Natural killer cell (primary cell): Measurements from ENCODE around the gene SEZ6L2. TPM values are rescaled to one million over a fixed set of nuclear protein-coding genes. Genes with fewer than 3 reads are reported as not detected.

ENCODE experiments used
- ATAC-seq, 3 donors: fragments of 150-1000 bp in 2 of 3; fragments of 200-7000 bp in 1 of 3; cut with Tn5 transposase; 1 replicate in 1 of 3; 2 replicates in 2 of 3; pipeline ENCODE4 v1.10.0; 2021; ENCODE audit warnings: mild to moderate bottlenecking in 2 of 3, moderate library complexity in 2 of 3
- DNase-seq, 2 donors: peaks; one replicate each; pipeline versions ENCODE4 v3.0.0 to v3.0.0-alpha.2; 2013 to 2021; ENCODE audit warnings: mixed read lengths in 1 of 2
- H3K27ac ChIP-seq: one replicate; pipeline ENCODE4 v1.5.1; 2013; ENCODE audit warnings: mild to moderate bottlenecking, low read length
- H3K27me3 ChIP-seq: one replicate; pipeline ENCODE4 v1.6.1; 2013; ENCODE audit warnings: low read length; ENCODE audit not compliant: control insufficient read depth, insufficient read depth
- H3K36me3 ChIP-seq: one replicate; pipeline ENCODE4 v1.6.1; 2013; ENCODE audit warnings: low read length; ENCODE audit not compliant: control insufficient read depth, insufficient read depth
- H3K4me1 ChIP-seq: one replicate; pipeline ENCODE4 v1.6.1; 2013; ENCODE audit warnings: low read length; ENCODE audit not compliant: control insufficient read depth, insufficient read depth
- H3K4me3 ChIP-seq: one replicate; pipeline ENCODE4 v1.5.1; 2013; ENCODE audit warnings: low read length
- H3K9me3 ChIP-seq: one replicate; pipeline ENCODE4 v1.6.1; 2013; ENCODE audit warnings: low read length; ENCODE audit not compliant: control insufficient read depth, insufficient read depth
- H3K27ac Mint-ChIP-seq, 2 donors: one replicate each; pipeline ENCODE4 v1.8.0; 2022; ENCODE audit warnings: mild to moderate bottlenecking in 2 of 2, mixed read lengths in 2 of 2, moderate library complexity in 1 of 2
- H3K27me3 Mint-ChIP-seq, 2 donors: one replicate each; pipeline ENCODE4 v1.8.0; 2022; ENCODE audit warnings: low read depth in 2 of 2, mixed read lengths in 2 of 2
- H3K36me3 Mint-ChIP-seq: one replicate; pipeline ENCODE4 v1.8.0; 2022; ENCODE audit warnings: mixed read lengths
- H3K4me1 Mint-ChIP-seq, 2 donors: one replicate each; pipeline ENCODE4 v1.8.0; 2022; ENCODE audit warnings: mixed read lengths in 2 of 2
- H3K4me3 Mint-ChIP-seq: one replicate; pipeline ENCODE4 v1.8.0; 2022; ENCODE audit warnings: mild to moderate bottlenecking, moderate library complexity, mixed read lengths
- H3K9me3 Mint-ChIP-seq, 2 donors: one replicate each; pipeline ENCODE4 v1.8.0; 2022; ENCODE audit warnings: mixed read lengths in 2 of 2
- CTCF ChIP-seq: fragments of 200-600 bp; IDR thresholded peaks from one replicate; pipeline ENCODE4 v1.8.0; 2022; ENCODE audit warnings: antibody characterized with exemption
- WGBS: methylation state at CpG from one replicate; pipeline ENCODE4 v1.1.7; 2013; ENCODE audit warnings: missing lambda C conversion rate; ENCODE audit not compliant: insufficient coverage; 5-methylcytosine and 5-hydroxymethylcytosine counted together
- intact Hi-C: fragments of 100-400 bp; cut with micrococcal nuclease; formaldehyde crosslinking; loops from one replicate; pipeline ENCODE4 v1.14.2; 2022
- total RNA-seq, 4 donors: library from RNA; stranded (reverse); fragments of 120-200 nt in 1 of 4; gene quantifications; one replicate each; pipeline versions ENCODE4 v1.2.3 to v1.2.4, GENCODE V29; 2013 to 2022

SEZ6L2 gene
- total RNA-seq, 3 donors from 2014 or later (not counting 1 experiment from before 2014, with no cell fraction given), result 0.14 TPM; not detected in 2

DNA sequence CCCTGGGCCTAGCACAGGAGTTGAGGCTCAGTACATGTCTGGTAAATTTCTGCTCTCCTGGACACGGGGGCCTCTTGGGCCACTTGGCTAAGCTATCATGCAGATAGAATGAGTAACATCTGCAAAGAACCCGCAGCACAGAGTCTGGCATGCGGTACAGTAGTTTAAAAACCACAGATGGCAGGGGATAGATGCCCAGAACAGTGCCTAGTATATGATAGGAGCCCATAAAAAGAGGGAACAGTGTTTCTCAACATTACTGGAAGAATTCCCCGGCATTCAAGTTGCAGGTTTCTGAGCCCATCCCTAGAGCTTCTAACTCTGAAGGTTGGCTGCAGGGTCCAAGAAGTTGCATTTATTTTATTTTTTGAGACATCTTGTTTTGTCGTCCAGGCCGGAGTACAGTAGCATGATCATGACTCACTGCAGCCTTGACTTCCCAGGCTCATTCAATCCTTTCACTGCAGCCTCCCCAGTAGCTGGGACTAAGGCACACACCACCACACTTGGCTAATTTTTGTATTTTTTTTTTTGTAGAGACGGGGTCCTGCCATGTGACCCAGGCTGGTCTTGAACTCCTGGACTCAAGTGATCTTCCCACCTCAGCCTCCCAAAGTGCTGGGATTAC is 42.1 kb downstream of the SEZ6L2 start:
- Histone ChIP-seq H3K4me3 (no peak overlapping the region), H3K36me3 (peaks cover 23% of the 10 kb centered on the region), H3K27ac (no peak overlapping the region), H3K4me1 (peaks cover 15% of the 10 kb centered on the region), H3K27me3 (no peaks in the 10 kb centered on the region), H3K9me3 (no peaks in the 10 kb centered on the region)
- H3K27ac Mint-ChIP-seq, result no peak overlapping the region
- WGBS, result 90% methylated on average over 7 of the region's 7 CpGs
- intact Hi-C loops, result no loop called here
- H3K4me1 Mint-ChIP-seq, result peaks cover 14 to 15% of the 10 kb centered on the region in 2 donors
- H3K36me3 Mint-ChIP-seq, result no peaks in the 10 kb centered on the region
- ATAC-seq (no peak), DNase-seq (no peak)
- TF ChIP-seq CTCF, result no peak
- no peaks in the 10 kb centered on the region for H3K9me3 Mint-ChIP-seq
- H3K27me3 Mint-ChIP-seq, result no peaks in the 10 kb centered on the region
- no peak overlapping the region for H3K4me3 Mint-ChIP-seq

DNA sequence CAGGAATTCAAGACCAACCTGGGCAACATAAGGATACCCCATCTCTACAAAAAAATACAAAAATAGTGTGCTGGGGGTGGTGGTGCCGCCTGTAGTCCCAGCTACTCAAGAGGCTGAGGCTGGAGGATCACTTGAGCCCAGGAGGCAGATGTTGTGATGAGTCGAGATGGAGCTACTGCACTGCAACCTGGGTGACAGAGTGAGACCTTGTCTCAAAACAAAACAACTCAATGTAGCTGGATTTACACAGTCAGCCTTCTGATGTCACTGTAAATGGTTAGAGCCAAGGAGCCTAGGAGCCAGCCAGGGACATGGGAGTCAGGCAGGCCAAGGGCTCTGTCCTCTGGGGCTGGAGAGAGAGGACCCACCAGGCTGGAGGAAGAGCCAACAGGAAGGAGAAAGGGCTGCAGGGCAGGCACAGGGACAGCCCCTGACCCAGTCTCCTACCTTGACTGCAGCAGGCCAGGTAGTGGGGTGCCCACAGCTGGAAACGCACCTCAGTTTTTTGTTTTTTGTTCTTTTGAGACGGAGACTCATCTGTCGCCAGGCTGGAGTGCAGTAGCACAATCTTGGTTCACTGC is 44.7 kb downstream of the SEZ6L2 start:
- no peaks in the 10 kb centered on the region for H3K9me3 Mint-ChIP-seq
- TF ChIP-seq CTCF, result no peak
- H3K27ac Mint-ChIP-seq, result no peak overlapping the region

DNA sequence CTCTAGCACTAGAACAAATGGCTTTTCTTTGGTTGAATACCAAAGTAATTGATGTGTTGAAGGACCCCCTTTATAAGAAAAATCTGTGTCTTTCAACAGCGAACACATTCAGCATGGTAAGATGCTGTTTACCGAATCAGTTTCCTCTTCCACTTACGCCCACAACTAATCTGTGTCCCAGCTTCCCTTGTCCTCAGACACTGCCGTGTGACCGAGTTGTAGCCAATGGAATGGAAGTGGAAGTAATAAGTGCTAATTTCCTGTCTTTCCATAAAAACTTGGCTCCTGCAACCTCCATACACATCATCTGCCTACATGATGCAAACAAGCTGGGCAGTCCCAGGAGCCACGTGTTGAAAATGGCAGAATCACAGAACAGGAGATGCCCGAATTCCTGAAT is 46.7 kb downstream of the SEZ6L2 start:
- Histone ChIP-seq H3K9me3 (no peaks in the 10 kb centered on the region), H3K27me3 (no peaks in the 10 kb centered on the region), H3K36me3 (peaks cover 5% of the 10 kb centered on the region), H3K27ac (no peak overlapping the region), H3K4me3 (no peak overlapping the region), H3K4me1 (peaks cover 5% of the 10 kb centered on the region)
- TF ChIP-seq CTCF, result no peak
- Mint-ChIP-seq H3K27ac (no peak overlapping the region), H3K4me3 (no peak overlapping the region), H3K4me1 (peaks cover 0 to 6% of the 10 kb centered on the region in 2 donors), H3K36me3 (no peaks in the 10 kb centered on the region), H3K9me3 (no peaks in the 10 kb centered on the region), H3K27me3 (no peaks in the 10 kb centered on the region)
- WGBS, result 94% methylated on average over 5 of the region's 7 CpGs
- no peak for ATAC-seq
- intact Hi-C loops, result no loop called here
- DNase-seq, result no peak

More for the DNA sequence above, 44.7 kb downstream of the SEZ6L2 start:
- no peak overlapping the region for H3K4me3 ChIP-seq
- H3K36me3 Mint-ChIP-seq, result no peaks in the 10 kb centered on the region
- H3K9me3 ChIP-seq, result no peaks in the 10 kb centered on the region
- DNase-seq (no peak), ATAC-seq (no peak)
- H3K27me3 ChIP-seq, result no peaks in the 10 kb centered on the region
- no peaks in the 10 kb centered on the region for H3K4me1 ChIP-seq
- H3K4me1 Mint-ChIP-seq, result no peaks in the 10 kb centered on the region
- WGBS, result 86% methylated on average over 5 of the region's 5 CpGs
- H3K27me3 Mint-ChIP-seq, result no peaks in the 10 kb centered on the region
- peaks cover 14% of the 10 kb centered on the region for H3K36me3 ChIP-seq
- intact Hi-C loops, result no loop called here
- no peak overlapping the region for H3K4me3 Mint-ChIP-seq
- H3K27ac ChIP-seq, result no peak overlapping the region

DNA sequence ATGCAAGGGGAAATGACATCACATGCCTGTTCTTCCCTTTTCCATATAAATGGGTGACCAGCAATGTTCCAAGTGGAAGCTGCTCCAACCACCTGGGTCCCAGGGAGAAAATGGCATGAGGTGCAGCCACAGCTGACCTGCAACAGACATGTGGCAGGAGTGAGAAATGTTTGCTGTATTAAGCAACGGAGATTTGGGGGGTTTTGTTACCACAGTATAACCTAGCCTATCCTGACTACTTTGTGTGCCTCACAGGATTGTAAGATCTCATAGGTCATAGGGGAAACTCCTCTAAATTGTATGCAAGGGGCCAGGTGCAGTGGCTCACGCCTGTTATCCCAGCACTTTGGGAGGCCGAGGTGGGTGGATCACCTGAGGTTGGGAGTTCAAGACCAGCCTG is 48.4 kb downstream of the SEZ6L2 start:
- no peak overlapping the region for H3K27ac Mint-ChIP-seq
- no peak overlapping the region for H3K4me3 Mint-ChIP-seq
- Histone ChIP-seq H3K36me3 (peaks cover 15% of the 10 kb centered on the region), H3K9me3 (no peaks in the 10 kb centered on the region), H3K27ac (no peak overlapping the region), H3K4me3 (no peak overlapping the region), H3K4me1 (peaks cover 5% of the 10 kb centered on the region), H3K27me3 (no peaks in the 10 kb centered on the region)
- no peaks in the 10 kb centered on the region for H3K36me3 Mint-ChIP-seq
- 83% methylated on average over 2 of the region's 3 CpGs for WGBS
- TF ChIP-seq CTCF, result no peak
- no peak for DNase-seq
- no peaks in the 10 kb centered on the region for H3K27me3 Mint-ChIP-seq
- no peaks in the 10 kb centered on the region for H3K9me3 Mint-ChIP-seq
- intact Hi-C loops, result no loop called here
- no peak for ATAC-seq
- H3K4me1 Mint-ChIP-seq, result peaks cover 0 to 6% of the 10 kb centered on the region in 2 donors
